ENCODE results near the gene P4HTM.

The P4HTM gene

GRCh38 chr3:48991851-48992545 lies 2.0 kb downstream of the P4HTM start:
- no peak for TF ChIP-seq CTCF (IDR thresholded peaks at IDR 0.05)
- no peak for TF ChIP-seq ZFX (IDR thresholded peaks at IDR 0.05; ENCODE audit: borderline replicate concordance)
- H3K27ac ChIP-seq: peak overlapping the region; percentile 92

GRCh38 chr3:48993834-48994233 lies 3.8 kb downstream of the P4HTM start:
- TF ChIP-seq ZFX (IDR thresholded peaks at IDR 0.05; ENCODE audit: borderline replicate concordance) (no peak), CTCF (IDR thresholded peaks at IDR 0.05) (no peak)
- no peak overlapping the region for H3K27ac ChIP-seq

- H3K27ac ChIP-seq: no peak overlapping the region
- no peak for TF ChIP-seq ZFX (IDR thresholded peaks at IDR 0.05; ENCODE audit: borderline replicate concordance)
Measured at GRCh38 chr3:48996640-48997039, 6.6 kb downstream of the P4HTM start.

GRCh38 chr3:48997102-48997635 lies 7.1 kb downstream of the P4HTM start:
- H3K27ac ChIP-seq: no peak overlapping the region

GRCh38 chr3:48997714-48998637 lies 7.9 kb downstream of the P4HTM start:
- no peak overlapping the region for H3K27ac ChIP-seq
- no peak for TF ChIP-seq ZFX (IDR thresholded peaks at IDR 0.05; ENCODE audit: borderline replicate concordance)
- no peak for TF ChIP-seq CTCF (IDR thresholded peaks at IDR 0.05)

More at GRCh38 chr3:48997102-48997635, 7.1 kb downstream of the P4HTM start:
- no peak for TF ChIP-seq CTCF (IDR thresholded peaks at IDR 0.05)
- no peak for TF ChIP-seq ZFX (IDR thresholded peaks at IDR 0.05; ENCODE audit: borderline replicate concordance)

GRCh38 chr3:48999085-48999858 lies 9.2 kb downstream of the P4HTM start:
- no peak overlapping the region for H3K27ac ChIP-seq
- TF ChIP-seq ZFX (IDR thresholded peaks at IDR 0.05; ENCODE audit: borderline replicate concordance) (no peak), CTCF (IDR thresholded peaks at IDR 0.05) (no peak)

GRCh38 chr3:49001155-49001554 lies 11.1 kb downstream of the P4HTM start:
- no peak overlapping the region for H3K27ac ChIP-seq
- no peak for TF ChIP-seq ZFX (IDR thresholded peaks at IDR 0.05; ENCODE audit: borderline replicate concordance)
- no peak for TF ChIP-seq CTCF (IDR thresholded peaks at IDR 0.05)

All from 22Rv1 (cell line).